Neural progenitor cell (in vitro differentiated cells): ENCODE measurements around the gene LPO. TPM values are rescaled to one million over a fixed set of nuclear protein-coding genes. Genes with fewer than 3 reads are reported as not detected.

ENCODE experiments used
- DNase-seq: peaks from one replicate; pipeline ENCODE4 v3.0.0-alpha.2; 2016; ENCODE audit warnings: low spot score
- H2AFZ ChIP-seq: fragments of 200-600 bp; sonication (generic); replicated peaks from 2 replicates; pipeline ENCODE4 v1.6.1; 2016; ENCODE audit warnings: antibody characterized with exemption
- H3F3A ChIP-seq: fragments of 200-600 bp; sonication (generic); 2 replicates; pipeline ENCODE4 v1.6.1; 2016; ENCODE audit warnings: antibody characterized with exemption, low read depth
- H3K27ac ChIP-seq: fragments of 200-600 bp; sonication (generic); 2 replicates; pipeline ENCODE4 v1.5.1; 2016; ENCODE audit warnings: mild to moderate bottlenecking
- H3K27me3 ChIP-seq: fragments of 200-600 bp; sonication (generic); 2 replicates; pipeline ENCODE4 v1.6.1; 2016; ENCODE audit warnings: mild to moderate bottlenecking, moderate library complexity
- H3K36me3 ChIP-seq: fragments of 200-600 bp; sonication (generic); 2 replicates; pipeline ENCODE4 v1.5.1; 2016
- H3K4me1 ChIP-seq: fragments of 200-600 bp; sonication (generic); 2 replicates; pipeline ENCODE4 v1.6.1; 2016; ENCODE audit warnings: mixed run types
- H3K4me2 ChIP-seq: fragments of 200-600 bp; sonication (generic); 2 replicates; pipeline ENCODE4 v1.6.1; 2016
- H3K4me3 ChIP-seq: fragments of 200-600 bp; sonication (generic); 2 replicates; pipeline ENCODE4 v1.5.1; 2016
- H3K79me2 ChIP-seq: fragments of 200-600 bp; sonication (generic); 2 replicates; pipeline ENCODE4 v1.6.1; 2016; ENCODE audit warnings: low read depth
- H3K9ac ChIP-seq: fragments of 200-600 bp; sonication (generic); 2 replicates; pipeline ENCODE4 v1.6.1; 2016
- H3K9me3 ChIP-seq: fragments of 200-600 bp; sonication (generic); 2 replicates; pipeline ENCODE4 v1.5.1; 2016; ENCODE audit warnings: low read depth
- H4K20me1 ChIP-seq: fragments of 200-600 bp; sonication (generic); 2 replicates; pipeline ENCODE4 v1.6.1; 2016; ENCODE audit warnings: low read depth
- H3K27ac Mint-ChIP-seq: 3 replicates; pipeline ENCODE4 v1.8.0; 2021; ENCODE audit warnings: mixed read lengths
- H3K27me3 Mint-ChIP-seq: 2 replicates; pipeline ENCODE4 v1.8.0; 2022; ENCODE audit warnings: low read depth, mild to moderate bottlenecking, inconsistent platforms, moderate library complexity, mixed read lengths; ENCODE audit not compliant: insufficient read depth
- H3K36me3 Mint-ChIP-seq: 3 replicates; pipeline ENCODE4 v1.8.0; 2021; ENCODE audit warnings: mixed read lengths
- H3K4me1 Mint-ChIP-seq: 3 replicates; pipeline ENCODE4 v1.8.0; 2021; ENCODE audit warnings: mixed read lengths
- H3K4me3 Mint-ChIP-seq: 3 replicates; pipeline ENCODE4 v1.8.0; 2021; ENCODE audit warnings: mild to moderate bottlenecking, moderate library complexity, mixed read lengths
- H3K9me3 Mint-ChIP-seq: 3 replicates; pipeline ENCODE4 v1.8.0; 2020; ENCODE audit warnings: mixed read lengths
- CTCF ChIP-seq: fragments of 200-600 bp; sonication (generic); IDR thresholded peaks from 2 replicates; pipeline ENCODE4 v1.5.1; 2017; ENCODE audit warnings: antibody characterized with exemption, mild to moderate bottlenecking
- EZH2 ChIP-seq: fragments of 200-600 bp; sonication (generic); IDR thresholded peaks from 2 replicates; pipeline ENCODE4 v1.6.1; 2017; ENCODE audit warnings: antibody characterized with exemption, mild to moderate bottlenecking, moderate library complexity
- EZH2phosphoT487 ChIP-seq: fragments of 200-600 bp; sonication (generic); IDR thresholded peaks from 2 replicates; pipeline ENCODE4 v1.6.1; 2017; ENCODE audit warnings: antibody characterized with exemption
- total RNA-seq: library from RNA; depleted of rRNA; stranded (reverse); fragments of >200 nt; gene quantifications from 2 replicates; pipeline ENCODE4 v1.2.3, GENCODE V29; 2015; ENCODE audit warnings: low replicate concordance

The LPO gene
- total RNA-seq, 1 donor from 2014 or later = not detected

- Mint-ChIP-seq H3K27me3 (no peaks in the 10 kb centered on the region), H3K4me3 (no peak overlapping the region), H3K36me3 (peaks cover 31% of the 10 kb centered on the region), H3K4me1 (no peaks in the 10 kb centered on the region), H3K9me3 (no peaks in the 10 kb centered on the region), H3K27ac (no peak overlapping the region)
- Histone ChIP-seq H2AFZ (no peak overlapping the region), H3K27me3 (no peaks in the 10 kb centered on the region), H3K79me2 (no peaks in the 10 kb centered on the region), H4K20me1 (no peaks in the 10 kb centered on the region), H3K4me1 (no peaks in the 10 kb centered on the region), H3K4me2 (no peak overlapping the region), H3K27ac (no peak overlapping the region), H3K9me3 (no peaks in the 10 kb centered on the region), H3F3A (no peaks in the 10 kb centered on the region), H3K4me3 (no peak overlapping the region), H3K36me3 (no peaks in the 10 kb centered on the region), H3K9ac (no peak overlapping the region)
- TF ChIP-seq CTCF (peak; percentile 17), EZH2phosphoT487 (no peak)
- DNase-seq = no peak
These were observed 27.5 kb upstream of the LPO start for GRCh38 chr17:58210922-58211321.

GRCh38 chr17:58215685-58216084, 22.7 kb upstream of the LPO start:
- Histone ChIP-seq H3K79me2 (no peaks in the 10 kb centered on the region), H3K4me2 (no peak overlapping the region), H3K27ac (no peak overlapping the region), H4K20me1 (no peaks in the 10 kb centered on the region), H2AFZ (no peak overlapping the region), H3F3A (peaks cover 6% of the 10 kb centered on the region), H3K9ac (no peak overlapping the region), H3K27me3 (peaks cover 6% of the 10 kb centered on the region), H3K9me3 (no peaks in the 10 kb centered on the region), H3K4me3 (no peak overlapping the region), H3K36me3 (no peaks in the 10 kb centered on the region), H3K4me1 (no peaks in the 10 kb centered on the region)
- no peak for DNase-seq
- Mint-ChIP-seq H3K4me3 (no peak overlapping the region), H3K27me3 (peaks cover 3% of the 10 kb centered on the region), H3K36me3 (peaks cover 15% of the 10 kb centered on the region), H3K9me3 (no peaks in the 10 kb centered on the region), H3K4me1 (peaks cover 11% of the 10 kb centered on the region), H3K27ac (no peak overlapping the region)
- no peak for TF ChIP-seq EZH2
- no peak for TF ChIP-seq EZH2phosphoT487
- TF ChIP-seq CTCF = no peak

- no peaks in the 10 kb centered on the region for H3K4me1 ChIP-seq
- Mint-ChIP-seq H3K27me3 (peaks cover 3% of the 10 kb centered on the region), H3K27ac (no peak overlapping the region), H3K36me3 (peaks cover 5% of the 10 kb centered on the region), H3K4me1 (peaks cover 11% of the 10 kb centered on the region), H3K9me3 (no peaks in the 10 kb centered on the region), H3K4me3 (peak overlapping the region; percentile 70)
- no peak overlapping the region for H3K9ac ChIP-seq
- no peaks in the 10 kb centered on the region for H3K36me3 ChIP-seq
- H3K4me2 ChIP-seq = no peak overlapping the region
- no peak overlapping the region for H2AFZ ChIP-seq
- no peaks in the 10 kb centered on the region for H3K9me3 ChIP-seq
- no peak for DNase-seq
- peaks cover 6% of the 10 kb centered on the region for H3F3A ChIP-seq
- H4K20me1 ChIP-seq = no peaks in the 10 kb centered on the region
- no peak overlapping the region for H3K27ac ChIP-seq
- peaks cover 15% of the 10 kb centered on the region for H3K27me3 ChIP-seq
- no peak overlapping the region for H3K4me3 ChIP-seq
- TF ChIP-seq EZH2phosphoT487 = no peak
- no peak for TF ChIP-seq CTCF
- TF ChIP-seq EZH2 = no peak
- no peaks in the 10 kb centered on the region for H3K79me2 ChIP-seq
These were observed 20.6 kb upstream of the LPO start for GRCh38 chr17:58217766-58218165.
